Breast epithelium (tissue), 3 donors: ENCODE measurements around the gene CLK4.

Source experiments
- POLR2A ChIP-seq: fragments of 450-650 bp; IDR thresholded peaks from one replicate; pipeline ENCODE4 v1.6.1; 2016; ENCODE audit warnings: antibody characterized with exemption, mild to moderate bottlenecking, moderate library complexity
- POLR2AphosphoS5 ChIP-seq, 3 donors: sonication (generic); formaldehyde crosslinking; IDR thresholded peaks; one replicate each; pipeline ENCODE4 v1.6.1; 2017; ENCODE audit warnings: antibody characterized with exemption in 3 of 3
- TF ChIP-seq, protein P1 (sequence below), 3 donors: fragments of 450-650 bp; IDR thresholded peaks; one replicate each; pipeline ENCODE4 v1.5.1; 2016 to 2017; ENCODE audit warnings: antibody characterized with exemption in 3 of 3, mild to moderate bottlenecking in 3 of 3, moderate library complexity in 3 of 3

DNA sequence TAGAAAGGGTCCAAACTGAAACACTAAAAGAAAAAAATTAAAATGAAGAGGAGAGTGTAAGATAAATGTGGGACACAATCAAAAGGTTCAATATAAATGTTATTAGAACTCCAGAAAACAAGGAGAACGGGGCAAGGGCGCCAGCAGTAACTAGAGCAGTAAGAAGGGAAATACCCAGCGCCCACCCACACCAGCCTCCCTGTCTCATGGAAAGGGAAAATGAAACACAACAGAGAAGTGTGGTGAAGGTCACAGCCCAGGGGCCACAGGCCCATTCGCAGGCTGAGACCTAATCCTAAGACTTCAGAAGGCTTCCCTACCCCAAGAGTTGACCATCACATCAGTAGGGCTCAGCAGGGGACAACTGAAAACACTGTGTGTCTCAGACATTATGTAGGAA, 45.8 kb upstream of the CLK4 start:
- TF ChIP-seq, protein P1, sequence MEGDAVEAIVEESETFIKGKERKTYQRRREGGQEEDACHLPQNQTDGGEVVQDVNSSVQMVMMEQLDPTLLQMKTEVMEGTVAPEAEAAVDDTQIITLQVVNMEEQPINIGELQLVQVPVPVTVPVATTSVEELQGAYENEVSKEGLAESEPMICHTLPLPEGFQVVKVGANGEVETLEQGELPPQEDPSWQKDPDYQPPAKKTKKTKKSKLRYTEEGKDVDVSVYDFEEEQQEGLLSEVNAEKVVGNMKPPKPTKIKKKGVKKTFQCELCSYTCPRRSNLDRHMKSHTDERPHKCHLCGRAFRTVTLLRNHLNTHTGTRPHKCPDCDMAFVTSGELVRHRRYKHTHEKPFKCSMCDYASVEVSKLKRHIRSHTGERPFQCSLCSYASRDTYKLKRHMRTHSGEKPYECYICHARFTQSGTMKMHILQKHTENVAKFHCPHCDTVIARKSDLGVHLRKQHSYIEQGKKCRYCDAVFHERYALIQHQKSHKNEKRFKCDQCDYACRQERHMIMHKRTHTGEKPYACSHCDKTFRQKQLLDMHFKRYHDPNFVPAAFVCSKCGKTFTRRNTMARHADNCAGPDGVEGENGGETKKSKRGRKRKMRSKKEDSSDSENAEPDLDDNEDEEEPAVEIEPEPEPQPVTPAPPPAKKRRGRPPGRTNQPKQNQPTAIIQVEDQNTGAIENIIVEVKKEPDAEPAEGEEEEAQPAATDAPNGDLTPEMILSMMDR (IDR thresholded peaks at IDR 0.05) = no peak
- no peak for TF ChIP-seq POLR2A
- TF ChIP-seq POLR2AphosphoS5 (IDR thresholded peaks at IDR 0.05) = no peak
